NCI-H2107 (cell line): ENCODE measurements around the gene PTPRN2.
"Not testable (repeated sequence)": the region's sequence is repeated elsewhere in the genome, so short reads cannot be mapped to it uniquely, and the experiment has no call there.

ENCODE experiments used
- DNase-seq: peaks from one replicate; lab custom pipeline; 2025; lab: John Stamatoyannopoulos, UW

Gene PTPRN2

GRCh38 chr7:158419238-158419785 lies 168.3 kb downstream of the PTPRN2 start:
- DNase-seq = no peak

DNA sequence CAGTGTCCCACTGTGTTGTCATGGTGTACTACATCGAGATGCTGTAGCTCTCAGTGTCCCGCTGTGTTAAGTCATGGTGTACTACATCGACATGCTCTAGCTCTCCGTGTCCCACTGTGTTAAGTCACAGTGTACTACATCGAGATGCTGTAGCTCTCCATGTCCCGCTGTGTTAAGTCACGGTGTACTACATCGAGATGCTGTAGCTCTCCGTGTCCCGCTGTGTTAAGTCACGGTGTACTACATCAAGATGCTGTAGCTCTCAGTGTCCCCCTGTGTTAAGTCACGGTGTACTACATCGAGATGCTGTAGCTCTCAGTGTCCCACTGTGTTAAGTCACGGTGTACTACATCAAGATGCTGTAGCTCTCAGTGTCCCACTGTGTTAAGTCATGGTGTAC lies 169.2 kb downstream of the PTPRN2 start:
- not testable (repeated sequence) for DNase-seq

GRCh38 chr7:158416283-158416933 lies 171.2 kb downstream of the PTPRN2 start:
- DNase-seq = no peak

DNA sequence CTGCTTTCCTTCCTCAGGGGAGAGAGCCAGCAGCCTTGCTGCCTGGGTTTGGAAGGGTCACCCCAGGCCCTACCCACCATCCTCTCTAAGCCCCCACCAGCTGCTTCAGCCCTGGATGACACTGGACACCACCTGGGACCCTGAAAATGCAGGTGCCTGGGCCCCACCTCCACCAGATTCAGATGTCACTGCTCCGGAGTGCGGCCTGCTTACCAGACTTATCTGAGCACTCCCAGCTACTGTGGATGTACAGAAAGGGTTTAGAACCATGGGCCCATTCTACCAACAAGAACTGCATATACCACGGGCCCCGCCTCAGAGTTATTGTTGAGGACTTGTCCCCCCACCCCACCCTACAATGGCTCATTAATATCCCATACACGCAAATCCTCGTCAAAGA lies 172.3 kb downstream of the PTPRN2 start:
- no peak for DNase-seq

DNA sequence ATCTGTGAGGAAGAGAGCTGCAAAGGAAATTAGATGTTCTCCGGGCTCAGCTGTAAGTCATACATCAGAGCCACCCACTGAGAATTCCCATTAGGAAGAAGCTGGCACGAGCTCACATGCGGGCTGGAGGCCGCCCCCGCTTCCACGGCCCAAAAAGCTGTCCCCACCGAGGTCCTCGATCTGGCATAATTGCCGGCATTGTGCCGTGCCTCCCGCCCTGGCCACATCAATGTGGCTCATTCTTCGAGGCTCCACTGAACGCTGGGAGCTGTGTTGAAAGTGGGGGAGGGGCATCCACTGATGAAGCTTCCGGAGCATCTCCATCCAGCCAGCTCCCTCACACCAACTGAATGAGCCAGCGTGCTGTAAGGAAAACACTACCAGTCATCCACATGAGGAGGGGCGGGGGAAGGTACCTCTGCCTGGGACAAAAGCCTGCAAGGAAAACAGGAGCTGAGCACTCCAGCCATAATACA lies 173.1 kb downstream of the PTPRN2 start:
- peak; percentile 63 for DNase-seq

DNA sequence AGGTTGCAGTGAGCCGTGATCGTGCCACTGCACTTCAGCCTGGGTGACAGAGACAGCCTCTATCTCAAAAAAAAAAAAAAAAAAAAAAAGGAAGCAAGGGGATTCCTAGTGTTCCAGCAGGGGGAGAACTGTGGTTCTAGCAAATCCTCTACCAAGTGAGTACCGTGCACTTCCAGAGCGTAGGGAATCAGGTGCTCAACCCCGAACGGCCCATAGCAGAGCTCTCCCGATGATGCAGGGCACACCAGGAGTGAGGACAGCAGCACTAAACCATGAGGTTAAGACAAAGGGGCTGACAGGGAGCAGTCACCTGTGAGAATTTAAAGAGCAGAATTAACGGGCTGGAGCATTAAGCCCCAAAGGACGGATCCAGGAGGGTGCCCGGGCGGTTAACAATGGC lies 173.6 kb downstream of the PTPRN2 start:
- DNase-seq = peak; percentile 20

DNA sequence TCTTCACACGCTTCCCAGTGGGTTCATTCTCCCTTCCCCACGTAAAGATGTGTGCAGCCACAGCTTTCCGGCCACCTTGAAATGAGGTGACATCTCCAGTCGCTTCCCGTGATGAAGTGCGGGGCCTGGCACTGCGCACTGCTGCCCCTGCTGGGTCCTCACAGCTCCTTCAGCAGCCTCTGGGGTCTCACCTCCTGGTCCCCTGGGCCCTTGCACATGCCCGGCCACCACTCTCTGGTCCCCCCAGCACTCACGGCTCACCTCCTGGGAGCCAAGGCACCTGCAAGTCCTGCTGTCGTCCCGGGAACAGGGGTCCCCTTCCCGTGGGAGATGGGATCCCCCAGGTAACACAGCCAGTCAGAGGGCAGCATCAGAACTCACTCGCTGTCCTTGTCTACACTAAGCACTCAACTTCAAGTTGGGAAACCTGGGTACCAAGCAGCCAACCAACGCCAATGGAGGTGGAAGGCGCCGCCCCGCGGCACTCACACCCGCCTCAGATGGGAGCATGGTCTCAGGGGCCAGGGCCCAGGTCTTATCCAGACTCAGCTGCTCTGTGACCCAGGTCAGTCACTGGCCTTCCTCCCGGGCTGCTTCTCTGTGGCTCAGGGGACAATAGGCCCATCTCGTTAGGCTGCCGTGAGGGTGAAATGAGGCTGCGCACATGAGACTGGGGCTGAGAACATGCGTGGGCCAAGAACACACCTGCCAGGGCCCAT lies 176.2 kb downstream of the PTPRN2 start:
- DNase-seq = no peak

DNA sequence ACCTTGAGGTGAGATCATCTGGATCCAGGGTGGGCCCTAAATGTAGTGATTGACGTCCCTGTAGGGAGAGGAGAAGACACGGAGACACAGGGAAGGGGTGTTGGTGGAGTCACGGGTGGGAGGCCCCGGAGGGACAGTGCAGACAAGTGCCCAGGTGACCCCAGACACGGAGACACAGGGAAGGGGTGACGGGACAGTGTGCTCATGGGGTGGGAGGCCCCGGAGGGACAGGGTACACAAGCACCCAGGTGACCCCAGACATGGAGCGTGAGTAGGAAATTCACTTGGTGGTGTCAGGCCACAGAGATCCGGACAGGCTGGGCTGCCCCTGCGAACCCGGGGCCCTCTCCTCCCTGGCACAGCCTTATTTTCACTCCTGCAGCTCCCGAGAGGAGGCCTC lies 176.9 kb downstream of the PTPRN2 start:
- no peak for DNase-seq

GRCh38 chr7:158409816-158410330 lies 177.8 kb downstream of the PTPRN2 start:
- DNase-seq = no peak

GRCh38 chr7:158409120-158409519 lies 178.5 kb downstream of the PTPRN2 start:
- DNase-seq = no peak

- DNase-seq = no peak
Observed at GRCh38 chr7:158408318-158408920, 179.2 kb downstream of the PTPRN2 start.

DNA sequence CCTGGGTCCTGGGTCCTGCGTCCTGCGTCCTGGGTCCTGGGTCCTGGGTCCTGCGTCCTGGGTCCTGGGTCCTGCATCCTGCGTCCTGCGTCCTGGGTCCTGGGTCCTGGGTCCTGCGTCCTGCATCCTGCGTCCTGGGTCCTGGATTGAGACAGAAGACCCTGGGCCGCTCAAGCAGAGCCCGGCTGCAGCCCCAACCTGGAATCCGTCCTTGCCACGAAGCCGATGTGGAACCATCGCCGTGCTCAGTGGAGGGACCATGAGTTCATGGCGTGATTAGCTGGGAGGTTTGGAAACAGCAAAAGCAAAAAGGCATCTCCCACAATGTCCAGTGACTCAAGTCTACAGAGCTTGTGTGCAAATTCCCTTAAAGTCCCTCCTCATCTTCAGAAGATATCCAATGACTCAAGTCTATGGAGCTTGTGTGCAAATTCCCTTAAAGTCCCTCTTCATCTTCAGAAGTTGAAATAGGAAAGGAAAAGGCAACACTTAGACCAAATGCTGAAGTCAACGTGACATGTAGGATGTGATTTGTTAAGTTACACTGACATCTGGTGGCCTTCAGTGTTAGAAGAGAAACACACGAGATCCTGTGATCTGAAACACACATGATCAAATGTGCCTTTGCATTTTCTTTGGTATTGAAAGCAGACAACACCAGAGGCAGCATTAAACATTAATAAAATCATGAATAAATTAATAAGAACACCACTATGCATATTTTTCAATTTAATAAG lies 179.9 kb downstream of the PTPRN2 start:
- DNase-seq = peak; percentile 41

DNA sequence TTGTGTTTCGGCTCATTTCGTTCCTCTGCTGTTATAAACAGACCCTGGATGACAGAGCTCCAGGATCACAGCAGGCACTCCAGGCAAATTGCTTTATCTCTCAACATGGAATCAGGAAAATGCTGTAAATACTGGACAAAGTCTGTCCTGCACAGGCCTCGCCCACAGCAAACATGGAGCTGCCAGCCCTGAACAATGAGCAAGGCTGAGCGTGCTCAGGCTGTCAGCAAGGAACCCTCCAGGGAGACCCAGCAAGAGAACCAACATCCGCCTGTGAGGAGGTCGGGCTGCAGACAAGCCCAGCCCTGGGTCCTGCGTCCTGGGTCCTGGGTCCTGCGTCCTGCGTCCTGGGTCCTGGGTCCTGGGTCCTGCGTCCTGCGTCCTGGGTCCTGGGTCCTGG lies 180.8 kb downstream of the PTPRN2 start:
- DNase-seq = no peak

GRCh38 chr7:158406364-158406763 lies 181.3 kb downstream of the PTPRN2 start:
- DNase-seq = no peak

DNA sequence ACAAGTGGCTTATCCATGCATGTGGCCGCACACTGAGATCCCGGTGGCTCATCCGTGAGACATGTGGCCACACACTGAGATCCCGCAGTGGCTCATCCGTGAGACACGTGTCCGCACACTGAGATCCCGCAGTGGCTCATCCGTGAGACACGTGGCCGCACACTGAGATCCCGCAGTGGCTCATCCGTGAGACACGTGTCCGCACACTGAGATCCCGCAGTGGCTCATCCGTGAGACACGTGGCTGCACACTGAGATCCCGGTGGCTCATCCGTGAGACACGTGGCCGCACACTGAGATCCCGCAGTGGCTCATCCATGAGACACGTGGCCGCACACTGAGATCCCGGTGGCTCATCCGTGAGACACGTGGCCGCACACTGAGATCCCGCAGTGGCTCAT lies 181.9 kb downstream of the PTPRN2 start:
- DNase-seq = not testable (repeated sequence)

DNA sequence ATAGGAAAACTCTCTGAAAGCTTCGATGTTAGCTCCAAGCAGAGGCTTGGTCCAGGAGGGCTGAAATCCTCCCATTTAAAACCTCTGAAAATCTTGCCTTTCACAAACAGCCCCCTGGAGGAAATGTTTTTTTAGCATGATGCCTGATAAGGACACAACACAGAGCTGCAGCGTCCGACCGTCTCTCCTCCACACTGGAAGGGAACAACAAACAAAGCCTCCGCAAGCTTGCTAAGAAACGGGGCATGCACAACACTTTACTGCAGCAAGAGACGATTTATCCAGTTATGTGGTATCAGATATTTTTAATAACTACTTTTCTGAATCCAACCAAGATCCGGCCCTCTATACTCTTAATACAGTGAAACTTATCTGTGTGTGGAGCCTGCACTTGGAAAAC lies 182.3 kb downstream of the PTPRN2 start:
- no peak for DNase-seq

- no peak for DNase-seq
Observed at GRCh38 chr7:158404031-158404761, 183.4 kb downstream of the PTPRN2 start.

DNA sequence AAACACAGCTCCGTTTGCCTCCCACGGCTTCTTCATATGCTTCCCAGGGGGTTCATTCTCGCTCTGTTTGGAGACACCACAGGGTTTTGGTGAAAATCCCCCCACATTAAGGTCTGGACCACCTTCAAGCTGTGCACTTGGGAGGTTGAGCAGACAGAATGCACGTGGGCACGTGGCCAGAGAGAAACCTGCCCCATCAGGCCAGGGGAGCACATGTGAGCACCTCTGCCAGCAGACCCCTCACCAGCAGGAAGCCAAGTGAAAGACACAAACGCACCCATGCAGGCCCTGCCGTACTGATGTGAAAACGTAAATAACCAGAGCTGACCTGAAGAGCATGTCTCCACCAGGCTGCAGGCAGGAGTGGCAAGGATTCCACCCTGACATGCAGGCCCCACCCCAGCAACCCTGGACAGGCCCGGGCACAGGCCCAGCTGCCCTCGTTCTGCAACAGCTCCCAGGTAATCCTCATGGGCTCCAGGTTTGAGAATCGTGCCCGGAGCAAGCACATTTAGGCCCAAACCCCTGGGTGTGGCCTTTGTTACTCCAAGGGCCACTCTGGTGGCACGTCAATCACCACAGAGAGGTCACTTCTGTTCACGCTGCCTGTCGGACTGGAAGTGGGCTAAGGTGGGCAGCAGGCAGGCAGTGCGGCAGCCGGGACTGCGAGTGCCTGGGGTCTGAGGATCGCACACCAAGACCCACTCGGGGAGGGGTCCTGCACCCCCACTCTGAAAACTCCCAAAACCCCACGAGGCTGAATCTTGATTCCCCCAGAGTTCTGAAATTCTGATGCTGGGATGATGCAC lies 184.4 kb downstream of the PTPRN2 start:
- DNase-seq = no peak

DNA sequence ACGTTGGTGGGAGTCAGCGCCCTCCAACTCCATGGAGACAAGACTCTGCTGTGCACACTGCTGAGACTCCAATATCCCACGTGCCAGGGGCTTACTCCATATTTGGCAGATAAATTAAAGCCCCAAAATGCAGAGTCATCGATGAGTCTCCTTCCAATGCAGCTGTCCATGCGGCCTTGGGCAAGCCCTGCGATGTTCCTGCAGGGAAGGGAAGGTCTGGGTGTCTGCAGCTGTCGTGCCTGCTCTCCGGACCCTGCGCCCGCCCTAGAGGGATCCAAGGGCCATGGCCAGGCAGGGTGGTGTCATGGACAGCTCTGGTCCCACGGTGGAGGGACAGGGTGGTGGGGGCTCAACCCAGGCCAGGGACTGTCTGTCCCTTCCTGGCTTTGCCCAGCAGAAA lies 185.2 kb downstream of the PTPRN2 start:
- no peak for DNase-seq

DNA sequence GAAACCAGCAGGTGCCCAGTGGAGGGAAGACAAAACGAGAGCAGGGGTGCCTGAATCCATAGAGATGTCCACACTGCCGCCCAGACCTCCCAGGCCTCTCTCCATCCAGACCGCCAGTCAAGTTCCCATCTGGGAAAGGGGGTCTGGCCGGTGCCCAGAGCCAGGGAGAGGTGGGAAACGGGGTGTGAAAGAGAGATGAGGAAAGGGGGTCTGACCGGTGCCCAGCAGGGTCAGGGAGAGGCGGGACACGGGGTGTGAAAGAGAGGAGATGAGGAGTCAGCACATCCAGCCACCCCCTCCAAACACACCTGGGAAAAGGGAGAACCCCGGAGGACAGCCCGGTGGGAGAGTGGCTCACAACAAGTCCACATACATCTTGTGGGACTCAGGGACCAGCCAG lies 185.8 kb downstream of the PTPRN2 start:
- DNase-seq = no peak
